Peyer's patch (tissue), 4 donors: ENCODE data around the gene ALDH3A1.

Experiments used
- POLR2A ChIP-seq, 2 donors: fragments of 450-650 bp; IDR thresholded peaks; one replicate each; pipeline ENCODE4 v1.5.1; 2017; ENCODE audit warnings: antibody characterized with exemption in 2 of 2, mild to moderate bottlenecking in 2 of 2, moderate library complexity in 2 of 2
- TF ChIP-seq, protein P1 (sequence below), 6 experiments: fragments of 450-650 bp in 4 of 6; fragments of 200-600 bp in 2 of 6; sonication (generic) in 1 of 6; IDR thresholded peaks; one replicate each; pipeline ENCODE4 v1.5.1; 2017 to 2019; ENCODE audit warnings: antibody characterized with exemption in 6 of 6, mild to moderate bottlenecking in 3 of 6, moderate library complexity in 1 of 6

DNA sequence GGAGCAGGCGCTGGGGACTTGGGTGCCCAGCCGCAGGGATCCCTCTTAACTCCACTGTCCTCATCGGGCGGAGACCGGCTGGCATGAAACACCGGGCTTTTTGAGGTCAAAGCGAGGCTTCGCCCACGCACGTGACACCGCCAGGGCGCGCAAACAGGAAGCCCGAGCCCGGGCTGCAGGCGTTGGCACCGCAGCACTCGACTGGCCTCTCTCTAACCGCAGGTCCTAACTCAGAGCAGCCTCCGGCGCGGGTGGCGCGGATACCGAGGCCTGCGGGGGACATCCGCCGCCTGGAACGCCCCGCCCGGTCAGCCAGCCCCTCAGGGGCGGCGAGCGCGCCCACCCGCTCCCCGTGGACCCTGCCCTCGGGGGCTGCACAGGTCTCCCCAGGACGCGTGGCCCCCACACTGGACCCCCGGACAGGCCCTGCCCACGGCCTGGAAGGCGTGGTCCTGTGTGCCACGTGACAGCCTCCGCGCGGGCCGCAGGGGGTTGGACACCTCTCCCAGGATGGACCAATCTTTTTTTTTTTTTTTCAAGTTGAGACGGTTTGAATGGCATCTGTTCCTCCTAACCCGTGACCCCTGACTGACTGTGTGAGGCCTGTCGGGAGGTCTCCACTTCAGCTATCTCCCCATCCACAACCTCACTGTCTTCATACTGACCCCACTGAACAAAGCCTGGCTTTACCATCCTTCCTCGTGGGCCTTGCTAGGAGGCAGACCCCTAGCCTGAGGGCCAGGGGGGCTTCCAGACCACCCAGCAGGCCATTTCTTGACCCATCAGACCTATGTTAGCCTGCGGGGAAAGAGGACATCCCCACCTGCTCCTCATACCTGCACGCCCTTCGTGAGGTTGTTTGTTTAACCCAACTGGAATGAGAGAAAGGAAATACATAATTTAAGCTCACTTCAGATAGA lies 23.3 kb downstream of the ALDH3A1 start:
- TF ChIP-seq, protein P1, sequence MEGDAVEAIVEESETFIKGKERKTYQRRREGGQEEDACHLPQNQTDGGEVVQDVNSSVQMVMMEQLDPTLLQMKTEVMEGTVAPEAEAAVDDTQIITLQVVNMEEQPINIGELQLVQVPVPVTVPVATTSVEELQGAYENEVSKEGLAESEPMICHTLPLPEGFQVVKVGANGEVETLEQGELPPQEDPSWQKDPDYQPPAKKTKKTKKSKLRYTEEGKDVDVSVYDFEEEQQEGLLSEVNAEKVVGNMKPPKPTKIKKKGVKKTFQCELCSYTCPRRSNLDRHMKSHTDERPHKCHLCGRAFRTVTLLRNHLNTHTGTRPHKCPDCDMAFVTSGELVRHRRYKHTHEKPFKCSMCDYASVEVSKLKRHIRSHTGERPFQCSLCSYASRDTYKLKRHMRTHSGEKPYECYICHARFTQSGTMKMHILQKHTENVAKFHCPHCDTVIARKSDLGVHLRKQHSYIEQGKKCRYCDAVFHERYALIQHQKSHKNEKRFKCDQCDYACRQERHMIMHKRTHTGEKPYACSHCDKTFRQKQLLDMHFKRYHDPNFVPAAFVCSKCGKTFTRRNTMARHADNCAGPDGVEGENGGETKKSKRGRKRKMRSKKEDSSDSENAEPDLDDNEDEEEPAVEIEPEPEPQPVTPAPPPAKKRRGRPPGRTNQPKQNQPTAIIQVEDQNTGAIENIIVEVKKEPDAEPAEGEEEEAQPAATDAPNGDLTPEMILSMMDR (IDR thresholded peaks at IDR 0.05), result no peak
- peak in 1 of 2 donors; percentile 20 for TF ChIP-seq POLR2A (IDR thresholded peaks at IDR 0.05)
